Right cardiac atrium (tissue), 5 donors: ENCODE results near the gene NRBP1. TPM values are rescaled to one million over a fixed set of nuclear protein-coding genes. Genes with fewer than 3 reads are reported as not detected.

Experiments used
- ATAC-seq, 2 donors: fragments of 200-7000 bp; cut with Tn5 transposase; one replicate each; pipeline versions ENCODE4 v1.8.0 to v1.9.1; 2020; ENCODE audit warnings: moderate library complexity in 2 of 2, mild to moderate bottlenecking in 1 of 2
- DNase-seq, 3 donors: peaks; one replicate each; pipeline ENCODE4 v3.0.0-alpha.2; 2020
- H3K27ac ChIP-seq: one replicate; pipeline ENCODE4 v1.5.1; 2013; ENCODE audit warnings: mild to moderate bottlenecking, low read length, control low read depth, moderate library complexity
- H3K27me3 ChIP-seq: one replicate; pipeline ENCODE4 v1.6.1; 2013; ENCODE audit not compliant: control insufficient read depth, insufficient read depth
- H3K4me1 ChIP-seq: one replicate; pipeline ENCODE4 v1.6.1; 2013; ENCODE audit warnings: low read length; ENCODE audit not compliant: control insufficient read depth, insufficient read depth
- H3K4me3 ChIP-seq: one replicate; pipeline ENCODE4 v1.5.1; 2013; ENCODE audit warnings: low read length, control low read depth
- H3K9me3 ChIP-seq: one replicate; pipeline ENCODE4 v1.6.1; 2013; ENCODE audit warnings: low read length; ENCODE audit not compliant: control insufficient read depth
- whole genome bisulfite sequencing: extraction: QIAGEN DNeasy Blood & Tissue Kit; methylation state at CpG from one replicate; pipeline ENCODE4 v1.1.7; 2013; 5-methylcytosine and 5-hydroxymethylcytosine counted together
- intact Hi-C, 4 donors: fragments of 100-400 bp; cut with DNase I; formaldehyde crosslinking; loops; one replicate each; pipeline versions ENCODE4 v1.11.0 to v1.14.0; 2022 to 2023
- polyA plus RNA-seq: library from polyadenylated mRNA; stranded (reverse); fragments of 200-250 nt; gene quantifications from one replicate; pipeline ENCODE4 v1.2.3, GENCODE V29; 2013
- total RNA-seq, 4 donors: library from RNA; stranded (reverse); fragmentation: NEBNext Ultra II Directional; extraction: Animal tissue kit (Norgen Biotek cat#: 25700); gene quantifications; one replicate each; pipeline ENCODE4 v1.2.1, GENCODE V29; 2021
- donor health status: healthy with polysubstance abuse.
- donor health status: DM: no; HTN: yes; CAD: no.
- donor health status: DM: no; HTN: no; CAD: no.
- donor health status: DM: no; HTN: yes; CAD: no; lungs with severe emphysema.
- donor health status: DM: yes; HTN: yes; CAD: no.

NRBP1 gene
- total and polyA plus RNA-seq, 5 donors: 37.7 to 61.3 (median 50.1) TPM

DNA sequence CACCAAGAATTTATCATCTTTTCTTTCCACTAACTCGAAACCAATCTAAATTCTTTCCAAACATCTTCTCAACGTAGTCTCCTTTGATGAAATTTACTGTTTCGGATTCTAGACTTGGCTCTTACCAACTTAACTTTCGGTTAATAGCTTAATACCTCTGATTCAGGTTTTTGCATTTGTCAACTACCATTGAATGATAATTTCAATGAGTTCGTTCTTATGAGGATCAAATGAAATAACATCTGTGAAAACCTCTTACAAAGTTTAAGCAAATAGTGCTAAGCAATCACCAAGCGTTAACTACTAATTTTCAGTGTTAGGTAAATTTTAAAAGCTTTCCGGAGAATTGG, 593 bp upstream of the NRBP1 start:
- Histone ChIP-seq H3K4me1 (peaks cover 3% of the 10 kb centered on the region), H3K9me3 (no peaks in the 10 kb centered on the region), H3K27ac (peak overlapping the region; percentile 89), H3K4me3 (peak overlapping the region; percentile 93), H3K27me3 (no peaks in the 10 kb centered on the region)
- no peak for DNase-seq
- 14% methylated on average over 7 of the region's 7 CpGs for WGBS
- ATAC-seq: no peak
- intact Hi-C loops: no loop called here

DNA sequence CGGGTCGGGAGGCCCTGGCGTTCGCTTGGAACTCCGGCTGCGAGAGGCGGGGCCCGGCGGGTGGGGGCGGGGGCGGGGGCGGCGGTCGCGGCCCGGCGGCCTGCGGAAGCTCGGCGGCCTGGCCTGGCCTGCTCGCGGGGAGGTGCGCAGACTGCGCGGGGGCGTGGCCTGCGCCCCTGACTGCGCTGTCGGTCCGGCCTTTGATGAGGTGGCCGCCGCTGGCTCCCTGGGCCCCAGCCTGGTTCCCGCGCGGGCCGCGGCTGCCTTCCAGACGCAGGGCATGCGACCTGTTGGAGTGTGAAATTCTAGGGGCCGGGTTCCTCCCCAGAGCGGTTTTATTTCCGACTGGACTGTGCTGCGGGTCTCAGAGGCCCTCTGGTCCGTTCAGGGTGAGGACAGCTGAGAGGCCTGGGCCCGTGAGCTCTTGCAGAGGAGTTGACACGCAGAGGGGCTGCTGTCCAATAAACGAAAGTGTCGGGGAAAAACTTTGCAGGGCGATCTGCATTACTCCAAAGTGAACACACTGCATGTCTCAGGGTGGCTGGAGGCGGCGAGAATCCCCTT, 629 bp downstream of the NRBP1 start:
- peak overlapping the region; percentile 89 for H3K27ac ChIP-seq
- DNase-seq: peak; percentile 89 to 95 (median 93)
- peaks cover 3% of the 10 kb centered on the region for H3K4me1 ChIP-seq
- under 1% methylated on average over 51 of the region's 51 CpGs for WGBS
- H3K9me3 ChIP-seq: no peaks in the 10 kb centered on the region
- intact Hi-C loops: no loop called here
- H3K4me3 ChIP-seq: peak overlapping the region; percentile 93
- no peaks in the 10 kb centered on the region for H3K27me3 ChIP-seq
- peak; percentile 94 for ATAC-seq

DNA sequence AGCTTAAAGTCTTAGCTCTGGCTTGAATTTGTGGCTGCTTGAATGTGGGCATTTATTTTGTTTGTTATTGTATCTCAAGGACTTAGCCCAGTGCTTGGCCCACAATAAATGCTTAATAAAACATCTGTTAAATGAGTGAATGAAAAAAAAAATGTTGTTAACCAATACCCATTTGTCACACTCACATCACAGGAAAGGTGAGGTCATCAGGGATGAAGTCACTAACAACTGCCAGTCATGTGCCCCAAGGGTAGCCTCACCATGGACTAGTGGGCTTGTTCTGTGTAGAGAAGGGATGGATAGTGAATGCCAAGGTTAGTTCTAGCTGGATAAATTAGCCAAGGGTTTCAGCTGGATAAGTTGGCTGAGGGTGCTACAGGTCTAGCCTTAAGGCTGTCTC, 3.0 kb downstream of the NRBP1 start:
- Histone ChIP-seq H3K27me3 (no peaks in the 10 kb centered on the region), H3K27ac (no peak overlapping the region), H3K4me1 (peaks cover 3% of the 10 kb centered on the region), H3K9me3 (no peaks in the 10 kb centered on the region), H3K4me3 (no peak overlapping the region)
- no peak for DNase-seq
- intact Hi-C loops: no loop called here
- no peak for ATAC-seq

DNA sequence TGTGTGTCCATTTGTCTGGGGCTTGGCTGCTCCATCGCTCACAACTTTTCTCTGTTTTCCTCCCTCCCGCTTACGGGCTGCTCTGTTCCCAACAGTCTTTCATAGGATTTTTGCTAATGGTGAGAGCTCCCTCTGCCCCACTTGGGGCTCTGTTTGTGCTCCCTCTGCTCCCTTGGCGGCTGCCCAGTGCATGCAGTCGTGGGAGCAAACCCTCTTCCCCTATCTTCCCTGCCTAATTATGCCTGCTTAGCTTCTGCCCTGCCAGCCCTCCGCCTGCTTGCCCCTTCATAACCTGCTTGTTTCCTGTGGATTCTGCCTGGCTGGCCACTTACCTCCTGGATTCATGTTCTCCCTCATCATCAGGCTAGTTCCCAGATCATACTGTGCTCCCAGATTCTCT, 7.2 kb downstream of the NRBP1 start:
- Histone ChIP-seq H3K4me3 (no peak overlapping the region), H3K27me3 (no peaks in the 10 kb centered on the region), H3K4me1 (peaks cover 3% of the 10 kb centered on the region), H3K9me3 (no peaks in the 10 kb centered on the region), H3K27ac (no peak overlapping the region)
- ATAC-seq: no peak
- 86% methylated on average over 6 of the region's 6 CpGs for WGBS
- DNase-seq: no peak
- intact Hi-C loops: no loop called here

DNA sequence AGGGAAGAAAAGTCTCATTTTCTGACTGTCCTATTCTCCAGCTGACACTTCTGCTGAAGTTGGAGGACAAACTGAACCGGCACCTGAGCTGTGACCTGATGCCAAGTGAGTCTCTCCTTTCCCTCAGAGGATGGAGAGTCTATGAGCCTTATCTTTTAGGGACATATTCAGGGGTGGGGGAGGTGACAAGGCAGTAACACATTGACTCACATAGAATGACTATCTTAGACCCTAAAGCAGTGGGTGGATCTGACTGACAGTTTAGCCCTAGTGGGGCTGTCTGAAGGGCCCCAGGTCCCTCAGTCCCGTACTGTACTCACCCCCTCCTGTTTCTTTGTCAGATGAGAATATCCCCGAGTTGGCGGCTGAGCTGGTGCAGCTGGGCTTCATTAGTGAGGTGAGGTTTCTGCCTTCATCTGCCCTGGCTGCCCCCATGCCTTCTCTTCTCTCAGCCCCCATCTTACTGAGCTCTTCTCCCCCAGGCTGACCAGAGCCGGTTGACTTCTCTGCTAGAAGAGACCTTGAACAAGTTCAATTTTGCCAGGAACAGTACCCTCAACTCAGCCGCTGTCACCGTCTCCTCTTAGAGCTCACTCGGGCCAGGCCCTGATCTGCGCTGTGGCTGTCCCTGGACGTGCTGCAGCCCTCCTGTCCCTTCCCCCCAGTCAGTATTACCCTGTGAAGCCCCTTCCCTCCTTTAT, 12.9 kb downstream of the NRBP1 start:
- ATAC-seq (peak; percentile 4 to 17), DNase-seq (no peak)
- 82% methylated on average over 10 of the region's 10 CpGs for WGBS
- Histone ChIP-seq H3K4me3 (no peak overlapping the region), H3K27ac (no peak overlapping the region), H3K27me3 (no peaks in the 10 kb centered on the region), H3K4me1 (peaks cover 4% of the 10 kb centered on the region), H3K9me3 (no peaks in the 10 kb centered on the region)
- intact Hi-C loops: no loop called here

DNA sequence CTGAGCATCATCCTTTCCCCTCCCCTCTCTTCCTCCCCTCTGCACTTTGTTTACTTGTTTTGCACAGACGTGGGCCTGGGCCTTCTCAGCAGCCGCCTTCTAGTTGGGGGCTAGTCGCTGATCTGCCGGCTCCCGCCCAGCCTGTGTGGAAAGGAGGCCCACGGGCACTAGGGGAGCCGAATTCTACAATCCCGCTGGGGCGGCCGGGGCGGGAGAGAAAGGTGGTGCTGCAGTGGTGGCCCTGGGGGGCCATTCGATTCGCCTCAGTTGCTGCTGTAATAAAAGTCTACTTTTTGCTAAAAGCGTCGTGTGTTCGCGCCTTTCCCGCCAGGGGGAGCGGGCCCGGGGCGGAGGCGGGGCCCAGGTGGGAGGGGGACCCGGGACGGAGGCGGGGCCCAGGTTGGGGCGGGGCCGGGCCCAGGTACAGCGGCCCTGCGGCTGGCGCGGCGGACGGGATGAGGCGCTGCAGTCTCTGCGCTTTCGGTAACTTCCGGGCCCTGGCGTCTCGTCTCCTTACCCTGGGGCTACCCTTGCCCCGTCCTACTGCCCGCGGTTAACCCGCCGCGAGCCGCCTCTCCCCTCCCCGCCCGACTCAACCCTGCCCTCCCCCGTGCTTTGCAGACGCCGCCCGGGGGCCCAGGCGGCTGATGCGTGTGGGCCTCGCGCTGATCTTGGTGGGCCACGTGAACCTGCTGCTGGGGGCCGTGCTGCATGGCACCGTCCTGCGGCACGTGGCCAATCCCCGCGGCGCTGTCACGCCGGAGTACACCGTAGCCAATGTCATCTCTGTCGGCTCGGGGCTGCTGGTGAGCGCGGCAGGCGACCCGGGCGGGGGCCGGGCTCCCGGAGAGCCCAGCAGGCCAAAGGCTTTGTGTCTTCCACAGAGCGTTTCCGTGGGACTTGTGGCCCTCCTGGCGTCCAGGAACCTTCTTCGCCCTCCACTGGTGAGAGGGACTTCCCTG, 13.8 kb downstream of the NRBP1 start, which contains the start of gene KRTCAP3:
KRTCAP3 (plus strand) TSS at position 424 of the 962 bp plus-strand sequence; CDS start at position 456, 32 bp downstream.
- Histone ChIP-seq H3K27me3 (no peaks in the 10 kb centered on the region), H3K9me3 (no peaks in the 10 kb centered on the region), H3K4me3 (no peak within 1 kb of the TSS), H3K27ac (no peak within 1 kb of the TSS), H3K4me1 (peaks cover 4% of the 10 kb centered on the region)
- intact Hi-C loops: no loop called here
- ATAC-seq (peak; percentile 60 to 62), DNase-seq (peak in 2 of 3 donors; percentile 59 to 67)
- 37% methylated on average over 80 of the region's 80 CpGs for WGBS

DNA sequence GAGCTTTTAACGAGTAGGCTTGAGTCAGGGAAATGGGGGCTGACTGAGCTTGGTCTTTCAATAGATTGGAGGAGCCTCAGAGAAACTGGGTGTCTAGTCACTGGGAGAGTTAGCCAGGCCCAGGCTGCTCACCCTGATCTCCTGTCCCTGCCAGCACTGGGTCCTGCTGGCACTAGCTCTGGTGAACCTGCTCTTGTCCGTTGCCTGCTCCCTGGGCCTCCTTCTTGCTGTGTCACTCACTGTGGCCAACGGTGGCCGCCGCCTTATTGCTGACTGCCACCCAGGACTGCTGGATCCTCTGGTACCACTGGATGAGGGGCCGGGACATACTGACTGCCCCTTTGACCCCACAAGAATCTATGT, 14.5 kb downstream of the NRBP1 start:
- ATAC-seq: peak; percentile 27 to 34
- intact Hi-C loops: no loop called here
- H3K4me1 ChIP-seq: peaks cover 4% of the 10 kb centered on the region
- no peak overlapping the region for H3K27ac ChIP-seq
- no peaks in the 10 kb centered on the region for H3K9me3 ChIP-seq
- DNase-seq: no peak
- H3K4me3 ChIP-seq: no peak overlapping the region
- no peaks in the 10 kb centered on the region for H3K27me3 ChIP-seq
- 77% methylated on average over 6 of the region's 6 CpGs for WGBS

DNA sequence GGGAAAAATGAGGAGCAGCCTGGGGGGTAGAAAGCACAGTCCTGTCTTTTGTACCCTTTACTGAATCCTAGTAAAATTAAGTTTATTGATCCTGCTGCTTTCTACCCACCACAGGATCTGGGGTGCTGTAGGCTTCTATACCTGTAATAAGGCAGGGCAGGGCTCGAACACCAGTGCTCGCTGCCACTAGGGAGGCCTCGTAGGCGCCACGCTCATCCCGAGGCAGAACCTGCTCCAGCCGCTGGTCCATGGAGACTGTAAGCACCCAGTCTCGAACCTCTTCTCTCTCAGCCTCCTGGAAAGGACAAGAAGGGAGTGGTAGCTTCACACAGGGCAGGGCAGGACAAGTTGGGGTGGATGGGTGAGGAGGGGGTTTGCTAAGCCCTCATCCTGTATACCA, 16.7 kb downstream of the NRBP1 start:
- no peak overlapping the region for H3K4me3 ChIP-seq
- intact Hi-C loops: no loop called here
- no peaks in the 10 kb centered on the region for H3K9me3 ChIP-seq
- 94% methylated on average over 8 of the region's 8 CpGs for WGBS
- no peak for DNase-seq
- no peak overlapping the region for H3K27ac ChIP-seq
- H3K4me1 ChIP-seq: peaks cover 4% of the 10 kb centered on the region
- no peak for ATAC-seq
- H3K27me3 ChIP-seq: no peaks in the 10 kb centered on the region

DNA sequence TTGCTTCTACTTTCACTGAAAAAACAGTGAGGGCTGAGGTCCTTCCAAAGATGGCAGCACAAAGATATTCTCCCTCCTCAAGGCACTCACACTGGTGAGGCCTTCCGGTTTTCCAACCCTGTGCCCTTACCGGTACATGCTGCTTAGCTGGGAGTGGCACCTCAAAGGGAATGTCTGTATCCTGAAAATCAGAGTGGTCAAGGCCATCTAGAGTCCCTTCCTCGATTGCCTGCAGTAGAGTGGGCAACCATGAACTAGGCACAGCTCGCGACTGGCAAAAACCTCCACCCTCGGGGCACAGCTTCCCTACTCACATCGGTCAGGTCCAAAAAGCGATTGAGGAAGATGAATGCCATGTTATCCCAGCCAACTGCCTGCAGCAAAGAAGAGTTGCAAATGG, 17.2 kb downstream of the NRBP1 start:
- 92% methylated on average over 8 of the region's 8 CpGs for WGBS
- Histone ChIP-seq H3K4me1 (peaks cover 4% of the 10 kb centered on the region), H3K27me3 (no peaks in the 10 kb centered on the region), H3K27ac (no peak overlapping the region), H3K4me3 (no peak overlapping the region), H3K9me3 (no peaks in the 10 kb centered on the region)
- intact Hi-C loops: no loop called here
- no peak for DNase-seq
- no peak for ATAC-seq

DNA sequence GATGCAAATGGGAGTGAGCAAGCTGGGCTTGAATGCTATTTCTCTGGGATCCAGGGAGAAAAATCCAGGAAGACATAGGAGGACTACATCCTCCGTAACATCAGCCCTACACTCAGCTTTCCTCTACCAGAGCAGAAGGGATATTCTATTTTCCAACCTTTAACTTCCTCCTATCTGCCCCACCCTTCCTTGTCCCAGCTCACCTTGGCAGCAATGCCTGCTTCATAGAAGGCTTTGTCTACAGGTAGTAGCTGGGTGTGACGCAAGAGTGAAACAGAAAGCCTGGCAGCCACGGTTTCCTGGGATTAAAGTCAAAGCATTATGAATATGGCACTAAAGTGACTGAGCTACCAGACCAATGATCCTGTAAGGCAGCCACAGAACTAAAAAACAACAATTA, 17.6 kb downstream of the NRBP1 start:
- intact Hi-C loops: no loop called here
- ATAC-seq: no peak
- Histone ChIP-seq H3K27ac (no peak overlapping the region), H3K4me1 (peaks cover 4% of the 10 kb centered on the region), H3K9me3 (no peaks in the 10 kb centered on the region), H3K27me3 (no peaks in the 10 kb centered on the region), H3K4me3 (no peak overlapping the region)
- 89% methylated on average over 3 of the region's 3 CpGs for WGBS
- DNase-seq: no peak

DNA sequence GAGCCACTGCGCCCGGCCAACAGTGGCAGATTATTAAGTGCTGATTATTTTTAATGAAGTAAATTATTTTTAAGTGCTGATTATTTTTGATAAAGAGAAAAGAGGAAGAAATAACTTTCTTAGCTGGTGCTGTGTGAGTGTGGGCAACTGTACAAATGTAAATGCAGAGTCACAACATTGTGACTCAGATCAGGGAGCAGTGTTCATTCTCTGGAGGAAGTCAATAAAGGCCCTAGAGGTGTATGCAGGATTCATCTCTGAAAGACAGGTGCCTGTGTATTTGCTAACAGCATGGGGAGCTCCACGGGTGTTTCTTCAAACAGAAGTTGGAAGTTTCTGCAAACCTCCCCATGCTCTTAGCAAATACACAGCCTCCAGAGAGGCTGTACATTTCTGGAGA, 19.9 kb downstream of the NRBP1 start:
- H3K27me3 ChIP-seq: no peaks in the 10 kb centered on the region
- no peak overlapping the region for H3K27ac ChIP-seq
- ATAC-seq (no peak), DNase-seq (no peak)
- WGBS: 54% methylated on average over 3 of the region's 3 CpGs
- H3K4me1 ChIP-seq: no peaks in the 10 kb centered on the region
- H3K4me3 ChIP-seq: no peak overlapping the region
- no peaks in the 10 kb centered on the region for H3K9me3 ChIP-seq
- intact Hi-C loops: no loop called here
